IMR-90 (cell line): ENCODE results near the gene HAUS5. TPM values are rescaled to one million over a fixed set of nuclear protein-coding genes. Genes with fewer than 3 reads are reported as not detected.

Experiments used
- ATAC-seq: fragments of 200-7000 bp; cut with Tn5 transposase; 2 replicates; pipeline ENCODE4 v1.9.1; 2020; ENCODE audit warnings: low read depth, mild to moderate bottlenecking, moderate library complexity
- BruUV-seq: library from RNA; stranded (reverse); fragments of 400-500 nt; replicated peaks from 2 replicates; lab custom pipeline; 2021; lab: Mats Ljungman, UMichigan
- CTCF ChIA-PET: fragments of 300-600 bp; formaldehyde crosslinking; extraction: SDS; loops from one replicate; lab custom pipeline; 2021; ENCODE audit warnings: antibody characterized with exemption; lab: Yijun Ruan, JAX
- POLR2A ChIA-PET: fragments of 300-600 bp; sonication (Branson Sonifier 250); formaldehyde crosslinking; loops from one replicate; lab custom pipeline; 2022; ENCODE audit warnings: antibody characterized with exemption; ENCODE audit not compliant: unreplicated experiment; lab: Charles Lee
- DNase-seq: peaks from one replicate; pipeline ENCODE4 v3.0.0; 2013
- H2AFZ ChIP-seq: replicated peaks from 2 replicates; pipeline ENCODE3; 2013; ENCODE audit warnings: low read length, mild to moderate bottlenecking; ENCODE audit not compliant: poor library complexity
- H2AK5ac ChIP-seq: 2 replicates; pipeline ENCODE4 v1.6.1; 2013; ENCODE audit warnings: low read depth, low read length, inconsistent platforms
- H2AK9ac ChIP-seq: replicated peaks from 2 replicates; pipeline ENCODE3; 2013; ENCODE audit warnings: mild to moderate bottlenecking, low read depth, low read length, moderate library complexity; ENCODE audit not compliant: poor library complexity
- H2BK120ac ChIP-seq: 2 replicates; pipeline ENCODE4 v1.6.1; 2013; ENCODE audit warnings: low read depth, low read length, inconsistent platforms
- H2BK15ac ChIP-seq: 3 replicates; pipeline ENCODE4 v1.6.1; 2013; ENCODE audit warnings: low read depth, low read length, inconsistent platforms
- H2BK20ac ChIP-seq: 2 replicates; pipeline ENCODE4 v1.6.1; 2013; ENCODE audit warnings: low read depth, mild to moderate bottlenecking, inconsistent platforms, low read length, moderate library complexity
- H2BK5ac ChIP-seq: 2 replicates; pipeline ENCODE4 v1.6.1; 2013; ENCODE audit warnings: mild to moderate bottlenecking, low read depth, low read length, inconsistent platforms; ENCODE audit not compliant: poor library complexity, severe bottlenecking
- H3K14ac ChIP-seq: replicated peaks from 2 replicates; pipeline ENCODE4 v1.6.1; 2013; ENCODE audit warnings: low read depth, low read length, inconsistent platforms
- H3K18ac ChIP-seq: 2 replicates; pipeline ENCODE4 v1.6.1; 2013; ENCODE audit warnings: low read depth, low read length, control low read depth
- H3K23ac ChIP-seq: 2 replicates; pipeline ENCODE4 v1.6.1; 2013; ENCODE audit warnings: low read depth, low read length, inconsistent platforms
- H3K27ac ChIP-seq: 2 replicates; pipeline ENCODE4 v1.5.1; 2013; ENCODE audit warnings: mild to moderate bottlenecking, control low read depth, low read length; ENCODE audit not compliant: insufficient read depth
- H3K27me3 ChIP-seq: 2 replicates; pipeline ENCODE4 v1.6.1; 2013; ENCODE audit warnings: low read length; ENCODE audit not compliant: control insufficient read depth, insufficient read depth
- H3K36me3 ChIP-seq: 2 replicates; pipeline ENCODE4 v1.6.1; 2013; ENCODE audit warnings: low read length, mixed read lengths; ENCODE audit not compliant: control insufficient read depth, insufficient read depth
- H3K4ac ChIP-seq: 2 replicates; pipeline ENCODE4 v1.6.1; 2013; ENCODE audit warnings: low read depth, low read length, inconsistent platforms
- H3K4me1 ChIP-seq: 2 replicates; pipeline ENCODE4 v1.6.1; 2013; ENCODE audit warnings: low read length, mixed read lengths; ENCODE audit not compliant: control insufficient read depth, insufficient read depth
- H3K4me2 ChIP-seq: 2 replicates; pipeline ENCODE4 v1.6.1; 2013; ENCODE audit warnings: low read depth, mild to moderate bottlenecking, control low read depth, low read length, moderate library complexity
- H3K4me3 ChIP-seq: 2 replicates; pipeline ENCODE4 v1.5.1; 2013; ENCODE audit warnings: low read depth, mild to moderate bottlenecking, control low read depth, low read length, moderate library complexity; ENCODE audit not compliant: insufficient read depth
- H3K56ac ChIP-seq: 2 replicates; pipeline ENCODE4 v1.6.1; 2013; ENCODE audit warnings: low read length, inconsistent platforms; ENCODE audit not compliant: insufficient read depth; ENCODE audit errors: extremely low read depth
- H3K79me1 ChIP-seq, 2 experiments: 2 replicates each; pipeline ENCODE4 v1.6.1; 2013; ENCODE audit warnings: low read length in 2 of 2, inconsistent platforms in 1 of 2, low read depth in 1 of 2
- H3K9ac ChIP-seq: 2 replicates; pipeline ENCODE4 v1.6.1; 2013; ENCODE audit warnings: low read depth, low read length, control low read depth
- H3K9me1 ChIP-seq: 2 replicates; pipeline ENCODE4 v1.6.1; 2013; ENCODE audit warnings: low read length, inconsistent platforms; ENCODE audit not compliant: insufficient read depth
- H3K9me3 ChIP-seq: 2 replicates; pipeline ENCODE4 v1.6.1; 2013; ENCODE audit warnings: low read length; ENCODE audit not compliant: control insufficient read depth, insufficient read depth
- H4K20me1 ChIP-seq: 2 replicates; pipeline ENCODE4 v1.6.1; 2013; ENCODE audit warnings: low read length, inconsistent platforms; ENCODE audit not compliant: insufficient read depth
- H4K5ac ChIP-seq: 2 replicates; pipeline ENCODE4 v1.6.1; 2013; ENCODE audit warnings: mild to moderate bottlenecking, low read depth, low read length, control low read depth
- H4K8ac ChIP-seq, 2 experiments: 2 replicates each; pipeline ENCODE4 v1.6.1; 2013; ENCODE audit warnings: low read depth in 2 of 2, low read length in 2 of 2, control low read depth in 1 of 2, inconsistent platforms in 1 of 2
- H4K91ac ChIP-seq: 2 replicates; pipeline ENCODE4 v1.6.1; 2013; ENCODE audit warnings: low read depth, low read length, inconsistent platforms; ENCODE audit not compliant: insufficient read depth
- BHLHE40 ChIP-seq: fragments of 150-350 bp; IDR thresholded peaks from 2 replicates; pipeline ENCODE4 v1.6.1; 2016; ENCODE audit warnings: mild to moderate bottlenecking, low read depth, low read length
- NFE2L2 ChIP-seq: fragments of 150-350 bp; IDR thresholded peaks from 2 replicates; pipeline ENCODE4 v1.6.1; 2016; ENCODE audit warnings: low read depth, mild to moderate bottlenecking, low read length
- WGBS, 2 experiments: methylation state at CpG; one replicate each; pipeline versions ENCODE4 v1.1.5 to v1.1.7; 2013; ENCODE audit warnings: missing lambda C conversion rate in 2 of 2; ENCODE audit not compliant: insufficient read length in 1 of 2; ENCODE audit errors: extremely low coverage in 2 of 2; 5-methylcytosine and 5-hydroxymethylcytosine counted together
- dilution Hi-C: fragments of 300-500 bp; cut with HindIII; formaldehyde crosslinking; loops from one replicate; pipeline ENCODE4 v1.14.3; 2018; ENCODE audit warnings: low sequenced_read_pairs; ENCODE audit not compliant: unreplicated experiment
- in situ Hi-C: fragments of 300-500 bp; cut with MboI; formaldehyde crosslinking; loops from 3 replicates; pipeline ENCODE4 v1.14.3; 2019; ENCODE audit warnings: low sequenced_read_pairs, inconsistent platforms, mixed read lengths
- intact Hi-C: fragments of 100-400 bp; cut with micrococcal nuclease; formaldehyde crosslinking; loops from 2 replicates; pipeline ENCODE4 v1.10.0; 2022
- polyA plus RNA-seq, 3 experiments: library from polyadenylated mRNA; depleted of rRNA; stranded (reverse); fragments of >200 nt; gene quantifications; 2 replicates each; pipeline ENCODE4 v1.2.3, GENCODE V29; 2012; ENCODE audit warnings: low replicate concordance in 1 of 3
- total RNA-seq: library from RNA; depleted of rRNA; stranded (reverse); fragments of >200 nt; gene quantifications from 2 replicates; pipeline ENCODE4 v1.2.3, GENCODE V29; 2012

The HAUS5 gene
- total and polyA plus RNA-seq, 2 of the 4 experiments (the other 2 are of a cell fraction): 3.4 to 6.2 TPM

DNA sequence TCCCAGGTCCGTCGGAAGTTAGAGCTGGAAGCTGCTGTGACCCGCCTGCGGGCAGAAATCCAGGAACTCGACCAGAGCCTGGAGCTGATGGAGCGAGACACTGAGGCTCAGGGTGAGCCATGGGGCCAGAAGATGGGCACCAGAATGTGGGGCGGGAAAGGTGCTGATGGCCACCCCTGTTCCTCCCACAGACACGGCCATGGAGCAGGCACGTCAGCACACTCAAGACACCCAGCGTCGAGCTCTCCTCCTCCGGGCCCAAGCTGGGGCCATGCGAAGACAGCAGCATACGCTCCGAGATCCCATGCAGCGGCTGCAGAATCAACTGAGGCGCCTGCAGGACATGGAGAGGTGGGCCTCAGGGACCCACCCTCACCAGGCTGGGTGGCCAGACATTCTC lies 2.5 kb downstream of the HAUS5 start:
- no peak for DNase-seq
- POLR2A ChIA-PET: no interaction called here
- no TSS peak for BruUV-seq

More for the DNA sequence above, 2.5 kb downstream of the HAUS5 start:
- no peak overlapping the region for H3K18ac ChIP-seq
- in situ Hi-C loops: no loop called here
- no peak overlapping the region for H3K9ac ChIP-seq
- no peak overlapping the region for H3K23ac ChIP-seq
- H3K14ac ChIP-seq: no peak overlapping the region
- peaks cover 5% of the 10 kb centered on the region; the same call in 1 of the 2 replicates for H3K36me3 ChIP-seq
- CTCF ChIA-PET: no interaction called here
- no peak overlapping the region for H2BK5ac ChIP-seq
- no peaks in the 10 kb centered on the region for H3K9me3 ChIP-seq
- intact Hi-C loops: no loop called here
- H3K4me3 ChIP-seq: no peak overlapping the region
- H2BK20ac ChIP-seq: no peak overlapping the region
- H3K4me1 ChIP-seq: no peaks in the 10 kb centered on the region
- H4K8ac ChIP-seq: no peak overlapping the region
- no peaks in the 10 kb centered on the region for H3K27me3 ChIP-seq
- dilution Hi-C loops: no loop called here
- H2BK15ac ChIP-seq: no peak overlapping the region
- H4K5ac ChIP-seq: no peak overlapping the region
- H2AK9ac ChIP-seq: no peak overlapping the region
- no peak overlapping the region for H2BK120ac ChIP-seq
- no peak overlapping the region for H2AFZ ChIP-seq
- no peak overlapping the region for H2AK5ac ChIP-seq
- H3K56ac ChIP-seq: no peak overlapping the region
- no peak overlapping the region for H3K4me2 ChIP-seq
- TF ChIP-seq BHLHE40 (no peak), NFE2L2 (no peak)
- H3K9me1 ChIP-seq: peaks cover 7% of the 10 kb centered on the region; the same call in 1 of the 2 replicates
- WGBS, 2 experiments: 93% methylated on average over 10 of the region's 17 CpGs; no CpG with 5 or more reads in 1 of the 2 experiments
- ATAC-seq: no peak
- H3K79me1 ChIP-seq: peaks cover 0 to 11% of the 10 kb centered on the region in 2 experiments; a peak in 1 of 4 replicates
- no peak overlapping the region for H3K4ac ChIP-seq
- no peaks in the 10 kb centered on the region for H4K20me1 ChIP-seq
- no peak overlapping the region for H3K27ac ChIP-seq
- H4K91ac ChIP-seq: no peak overlapping the region
